Prostate gland (tissue), 2 donors: ENCODE measurements around the gene HAND2.

Experiments used
- CTCF ChIP-seq, 4 experiments: fragments of 200-600 bp in 2 of 4; fragments of 450-650 bp in 2 of 4; sonication (generic) in 2 of 4; IDR thresholded peaks; 1 replicate in 3 of 4; 2 replicates in 1 of 4; pipeline ENCODE4 v1.5.1; 2016 to 2019; ENCODE audit warnings: antibody characterized with exemption in 4 of 4, mild to moderate bottlenecking in 2 of 4, moderate library complexity in 2 of 4
- POLR2A ChIP-seq: fragments of 450-650 bp; IDR thresholded peaks from one replicate; pipeline ENCODE4 v1.6.1; 2016; ENCODE audit warnings: antibody characterized with exemption, mild to moderate bottlenecking

- TF ChIP-seq CTCF (IDR thresholded peaks at IDR 0.05): no peak
- no peak for TF ChIP-seq POLR2A
Measured at GRCh38 chr4:173573725-173574124, 43.7 kb upstream of the HAND2 start.
